SK-N-SH treated with all-trans-retinoic acid at 6 μM for 48 hours (cell line): ENCODE results near the gene PRKG1.

Source experiments
- ATAC-seq: fragments of 200-7000 bp; cut with Tn5 transposase; 3 replicates; pipeline ENCODE4 v1.9.1; 2020; ENCODE audit warnings: mild to moderate bottlenecking, moderate library complexity
- ARNTL ChIP-seq: fragments of 450-650 bp; formaldehyde crosslinking; IDR thresholded peaks from 2 replicates; pipeline ENCODE4 v1.5.0; 2020; ENCODE audit warnings: low read depth, mild to moderate bottlenecking, moderate library complexity, borderline replicate concordance
- CSDC2 ChIP-seq: fragments of 250-450 bp; sonication (Bioruptor Pico); IDR thresholded peaks from 2 replicates; pipeline ENCODE4 v1.5.0; 2020; ENCODE audit warnings: mild to moderate bottlenecking, moderate library complexity
- ESRRG ChIP-seq: fragments of 250-450 bp; sonication (Bioruptor Pico); IDR thresholded peaks from 2 replicates; pipeline ENCODE4 v1.6.1; 2021; ENCODE audit warnings: mild to moderate bottlenecking
- ISL1 ChIP-seq: fragments of 250-450 bp; sonication (Bioruptor Pico); IDR thresholded peaks from 2 replicates; pipeline ENCODE4 v2.1.2; 2022; ENCODE audit warnings: mild to moderate bottlenecking, moderate library complexity
- OSR1 ChIP-seq: fragments of 250-450 bp; sonication (Bioruptor Pico); IDR thresholded peaks from 2 replicates; pipeline ENCODE4 v1.8.0; 2022; ENCODE audit warnings: moderate library complexity, mild to moderate bottlenecking, inconsistent platforms
- POU6F1 ChIP-seq: fragments of 250-450 bp; sonication (Bioruptor Pico); IDR thresholded peaks from 2 replicates; pipeline ENCODE4 v1.8.0; 2021; ENCODE audit warnings: low read depth, mild to moderate bottlenecking, moderate library complexity, borderline replicate concordance
- PPARA ChIP-seq: fragments of 250-450 bp; sonication (Bioruptor Pico); IDR thresholded peaks from 2 replicates; pipeline ENCODE4 v1.5.0; 2020; ENCODE audit warnings: mild to moderate bottlenecking, borderline replicate concordance
- RARB ChIP-seq: fragments of 250-450 bp; sonication (Bioruptor Pico); IDR thresholded peaks from 2 replicates; pipeline ENCODE4 v1.8.0; 2021; ENCODE audit warnings: mild to moderate bottlenecking, moderate library complexity
- TOX ChIP-seq: fragments of 250-450 bp; sonication (Bioruptor Pico); IDR thresholded peaks from 2 replicates; pipeline ENCODE4 v1.8.0; 2021; ENCODE audit warnings: mild to moderate bottlenecking, moderate library complexity, borderline replicate concordance
- ZC3H10 ChIP-seq: fragments of 250-450 bp; sonication (Bioruptor Pico); IDR thresholded peaks from 2 replicates; pipeline ENCODE4 v1.5.1; 2021; ENCODE audit warnings: mild to moderate bottlenecking, moderate library complexity
- ZNF565 ChIP-seq: fragments of 450-650 bp; formaldehyde crosslinking; conservative IDR thresholded peaks from 2 replicates; pipeline ENCODE4 v1.5.0; 2020; ENCODE audit warnings: low read depth, mild to moderate bottlenecking, moderate library complexity
- ZNF8 ChIP-seq: fragments of 450-650 bp; formaldehyde crosslinking; IDR thresholded peaks from 2 replicates; pipeline ENCODE4 v1.5.0; 2020; ENCODE audit warnings: mild to moderate bottlenecking, moderate library complexity
- TF ChIP-seq, protein P1 (sequence below): fragments of 250-450 bp; sonication (Bioruptor Pico); IDR thresholded peaks from 2 replicates; pipeline ENCODE4 v1.8.0; 2020; ENCODE audit warnings: mild to moderate bottlenecking, moderate library complexity, borderline replicate concordance
- TF ChIP-seq, protein P2 (sequence below): fragments of 250-450 bp; sonication (Bioruptor Pico); IDR thresholded peaks from 2 replicates; pipeline ENCODE4 v1.5.1; 2021; ENCODE audit warnings: mild to moderate bottlenecking, moderate library complexity
- TF ChIP-seq, protein P3 (sequence below): fragments of 250-450 bp; sonication (Bioruptor Pico); IDR thresholded peaks from 2 replicates; pipeline ENCODE4 v1.5.1; 2020; ENCODE audit warnings: low read depth, mild to moderate bottlenecking, moderate library complexity
- TF ChIP-seq, protein P4 (sequence below): fragments of 250-450 bp; sonication (Bioruptor Pico); IDR thresholded peaks from 2 replicates; pipeline ENCODE4 v1.5.0; 2020; ENCODE audit warnings: mild to moderate bottlenecking, moderate library complexity

PRKG1 gene

GRCh38 chr10:51394039-51394438 lies 319.8 kb downstream of the PRKG1 start:
- no peak for ATAC-seq
- TF ChIP-seq, protein P1, sequence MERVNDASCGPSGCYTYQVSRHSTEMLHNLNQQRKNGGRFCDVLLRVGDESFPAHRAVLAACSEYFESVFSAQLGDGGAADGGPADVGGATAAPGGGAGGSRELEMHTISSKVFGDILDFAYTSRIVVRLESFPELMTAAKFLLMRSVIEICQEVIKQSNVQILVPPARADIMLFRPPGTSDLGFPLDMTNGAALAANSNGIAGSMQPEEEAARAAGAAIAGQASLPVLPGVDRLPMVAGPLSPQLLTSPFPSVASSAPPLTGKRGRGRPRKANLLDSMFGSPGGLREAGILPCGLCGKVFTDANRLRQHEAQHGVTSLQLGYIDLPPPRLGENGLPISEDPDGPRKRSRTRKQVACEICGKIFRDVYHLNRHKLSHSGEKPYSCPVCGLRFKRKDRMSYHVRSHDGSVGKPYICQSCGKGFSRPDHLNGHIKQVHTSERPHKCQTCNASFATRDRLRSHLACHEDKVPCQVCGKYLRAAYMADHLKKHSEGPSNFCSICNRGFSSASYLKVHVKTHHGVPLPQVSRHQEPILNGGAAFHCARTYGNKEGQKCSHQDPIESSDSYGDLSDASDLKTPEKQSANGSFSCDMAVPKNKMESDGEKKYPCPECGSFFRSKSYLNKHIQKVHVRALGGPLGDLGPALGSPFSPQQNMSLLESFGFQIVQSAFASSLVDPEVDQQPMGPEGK (CRISPR knock-in tag), result no peak
- no peak for TF ChIP-seq ZNF8 (CRISPR knock-in tag)
- TF ChIP-seq, protein P2, sequence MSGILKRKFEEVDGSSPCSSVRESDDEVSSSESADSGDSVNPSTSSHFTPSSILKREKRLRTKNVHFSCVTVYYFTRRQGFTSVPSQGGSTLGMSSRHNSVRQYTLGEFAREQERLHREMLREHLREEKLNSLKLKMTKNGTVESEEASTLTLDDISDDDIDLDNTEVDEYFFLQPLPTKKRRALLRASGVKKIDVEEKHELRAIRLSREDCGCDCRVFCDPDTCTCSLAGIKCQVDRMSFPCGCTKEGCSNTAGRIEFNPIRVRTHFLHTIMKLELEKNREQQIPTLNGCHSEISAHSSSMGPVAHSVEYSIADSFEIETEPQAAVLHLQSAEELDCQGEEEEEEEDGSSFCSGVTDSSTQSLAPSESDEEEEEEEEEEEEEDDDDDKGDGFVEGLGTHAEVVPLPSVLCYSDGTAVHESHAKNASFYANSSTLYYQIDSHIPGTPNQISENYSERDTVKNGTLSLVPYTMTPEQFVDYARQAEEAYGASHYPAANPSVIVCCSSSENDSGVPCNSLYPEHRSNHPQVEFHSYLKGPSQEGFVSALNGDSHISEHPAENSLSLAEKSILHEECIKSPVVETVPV (CRISPR knock-in tag), result no peak
- no peak for TF ChIP-seq OSR1
- TF ChIP-seq ZC3H10 (CRISPR knock-in tag), result no peak
- no peak for TF ChIP-seq TOX (CRISPR knock-in tag)
- no peak for TF ChIP-seq POU6F1 (CRISPR knock-in tag)
- TF ChIP-seq, all 23 proteins: peak for 0

- no peak for ATAC-seq
Observed at GRCh38 chr10:51397244-51397643, 323.0 kb downstream of the PRKG1 start.

More at GRCh38 chr10:51397244-51397643, 323.0 kb downstream of the PRKG1 start:
- TF ChIP-seq RARB (CRISPR knock-in tag) (no peak), ESRRG (CRISPR knock-in tag) (no peak), POU6F1 (CRISPR knock-in tag) (no peak), PPARA (CRISPR knock-in tag) (no peak), TOX (CRISPR knock-in tag) (no peak), ISL1 (CRISPR knock-in tag) (no peak), ZNF565 (CRISPR knock-in tag) (no peak), CSDC2 (no peak), ARNTL (CRISPR knock-in tag) (no peak)
- TF ChIP-seq, protein P2 (CRISPR knock-in tag), result no peak
- TF ChIP-seq, protein P1 (CRISPR knock-in tag), result no peak
- TF ChIP-seq, protein P3, sequence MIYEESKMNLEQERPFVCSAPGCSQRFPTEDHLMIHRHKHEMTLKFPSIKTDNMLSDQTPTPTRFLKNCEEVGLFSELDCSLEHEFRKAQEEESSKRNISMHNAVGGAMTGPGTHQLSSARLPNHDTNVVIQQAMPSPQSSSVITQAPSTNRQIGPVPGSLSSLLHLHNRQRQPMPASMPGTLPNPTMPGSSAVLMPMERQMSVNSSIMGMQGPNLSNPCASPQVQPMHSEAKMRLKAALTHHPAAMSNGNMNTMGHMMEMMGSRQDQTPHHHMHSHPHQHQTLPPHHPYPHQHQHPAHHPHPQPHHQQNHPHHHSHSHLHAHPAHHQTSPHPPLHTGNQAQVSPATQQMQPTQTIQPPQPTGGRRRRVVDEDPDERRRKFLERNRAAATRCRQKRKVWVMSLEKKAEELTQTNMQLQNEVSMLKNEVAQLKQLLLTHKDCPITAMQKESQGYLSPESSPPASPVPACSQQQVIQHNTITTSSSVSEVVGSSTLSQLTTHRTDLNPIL (CRISPR knock-in tag), result no peak
- TF ChIP-seq, protein P4, sequence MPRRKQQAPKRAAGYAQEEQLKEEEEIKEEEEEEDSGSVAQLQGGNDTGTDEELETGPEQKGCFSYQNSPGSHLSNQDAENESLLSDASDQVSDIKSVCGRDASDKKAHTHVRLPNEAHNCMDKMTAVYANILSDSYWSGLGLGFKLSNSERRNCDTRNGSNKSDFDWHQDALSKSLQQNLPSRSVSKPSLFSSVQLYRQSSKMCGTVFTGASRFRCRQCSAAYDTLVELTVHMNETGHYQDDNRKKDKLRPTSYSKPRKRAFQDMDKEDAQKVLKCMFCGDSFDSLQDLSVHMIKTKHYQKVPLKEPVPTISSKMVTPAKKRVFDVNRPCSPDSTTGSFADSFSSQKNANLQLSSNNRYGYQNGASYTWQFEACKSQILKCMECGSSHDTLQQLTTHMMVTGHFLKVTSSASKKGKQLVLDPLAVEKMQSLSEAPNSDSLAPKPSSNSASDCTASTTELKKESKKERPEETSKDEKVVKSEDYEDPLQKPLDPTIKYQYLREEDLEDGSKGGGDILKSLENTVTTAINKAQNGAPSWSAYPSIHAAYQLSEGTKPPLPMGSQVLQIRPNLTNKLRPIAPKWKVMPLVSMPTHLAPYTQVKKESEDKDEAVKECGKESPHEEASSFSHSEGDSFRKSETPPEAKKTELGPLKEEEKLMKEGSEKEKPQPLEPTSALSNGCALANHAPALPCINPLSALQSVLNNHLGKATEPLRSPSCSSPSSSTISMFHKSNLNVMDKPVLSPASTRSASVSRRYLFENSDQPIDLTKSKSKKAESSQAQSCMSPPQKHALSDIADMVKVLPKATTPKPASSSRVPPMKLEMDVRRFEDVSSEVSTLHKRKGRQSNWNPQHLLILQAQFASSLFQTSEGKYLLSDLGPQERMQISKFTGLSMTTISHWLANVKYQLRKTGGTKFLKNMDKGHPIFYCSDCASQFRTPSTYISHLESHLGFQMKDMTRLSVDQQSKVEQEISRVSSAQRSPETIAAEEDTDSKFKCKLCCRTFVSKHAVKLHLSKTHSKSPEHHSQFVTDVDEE (CRISPR knock-in tag), result no peak
